T-helper 17 cell (primary cell): Measurements from ENCODE around the gene BET1. TPM values are rescaled to one million over a fixed set of nuclear protein-coding genes. Genes with fewer than 3 reads are reported as not detected.

ENCODE experiments used
- ATAC-seq: fragments of 150-1000 bp; cut with Tn5 transposase; 2 replicates; pipeline ENCODE4 v1.10.0; 2021; ENCODE audit warnings: mild to moderate bottlenecking, moderate library complexity
- DNase-seq, 3 donors: peaks; one replicate each; pipeline versions ENCODE4 v3.0.0 to v3.0.0-alpha.2; 2020 to 2021
- H3K9me3 ChIP-seq: one replicate; pipeline ENCODE4 v1.7.0; 2013; ENCODE audit warnings: low read length, mild to moderate bottlenecking; ENCODE audit not compliant: control insufficient read depth, poor library complexity, severe bottlenecking
- H3K27ac Mint-ChIP-seq: one replicate; pipeline ENCODE4 v1.8.0; 2022; ENCODE audit warnings: mild to moderate bottlenecking, moderate library complexity, mixed read lengths
- H3K27me3 Mint-ChIP-seq: one replicate; pipeline ENCODE4 v1.8.0; 2022; ENCODE audit warnings: mixed read lengths
- H3K36me3 Mint-ChIP-seq: one replicate; pipeline ENCODE4 v1.8.0; 2022; ENCODE audit warnings: low read depth, mixed read lengths
- H3K4me1 Mint-ChIP-seq: one replicate; pipeline ENCODE4 v1.8.0; 2022; ENCODE audit warnings: mild to moderate bottlenecking, mixed read lengths
- H3K4me3 Mint-ChIP-seq: one replicate; pipeline ENCODE4 v1.8.0; 2022; ENCODE audit warnings: mild to moderate bottlenecking, moderate library complexity, mixed read lengths
- total RNA-seq, 4 donors: library from RNA in 2 of 4; stranded (reverse) in 2 of 4; gene quantifications; one replicate each; pipeline ENCODE4 v1.2.3 and lab custom pipeline; 2022 to 2026

BET1 gene
- total RNA-seq, 2 donors from 2014 or later: 12.3 to 18.0 TPM

- no peak overlapping the region for H3K27ac Mint-ChIP-seq
- H3K9me3 ChIP-seq: no peaks in the 10 kb centered on the region
- no peak overlapping the region for H3K4me3 Mint-ChIP-seq
- ATAC-seq (no peak), DNase-seq (no peak)
- peaks cover 3% of the 10 kb centered on the region for H3K27me3 Mint-ChIP-seq
- H3K4me1 Mint-ChIP-seq: peaks cover 36% of the 10 kb centered on the region
- H3K36me3 Mint-ChIP-seq: peaks cover 8% of the 10 kb centered on the region
Measured at GRCh38 chr7:94001396-94001795, 2.8 kb downstream of the BET1 start.

- peaks cover 8% of the 10 kb centered on the region for H3K36me3 Mint-ChIP-seq
- no peak for DNase-seq
Measured at GRCh38 chr7:93997868-93998267, 6.3 kb downstream of the BET1 start.

GRCh38 chr7:93992421-93993110, 11.6 kb downstream of the BET1 start:
- Mint-ChIP-seq H3K36me3 (peaks cover 2% of the 10 kb centered on the region), H3K27me3 (no peaks in the 10 kb centered on the region), H3K4me1 (peaks cover 6% of the 10 kb centered on the region), H3K27ac (no peak overlapping the region), H3K4me3 (no peak overlapping the region)
- DNase-seq: no peak
- H3K9me3 ChIP-seq: no peaks in the 10 kb centered on the region
- no peak for ATAC-seq

More at GRCh38 chr7:93997868-93998267, 6.3 kb downstream of the BET1 start:
- peaks cover 22% of the 10 kb centered on the region for H3K4me1 Mint-ChIP-seq
- no peaks in the 10 kb centered on the region for H3K9me3 ChIP-seq
- H3K27me3 Mint-ChIP-seq: no peaks in the 10 kb centered on the region
- H3K27ac Mint-ChIP-seq: no peak overlapping the region
- no peak overlapping the region for H3K4me3 Mint-ChIP-seq
- no peak for ATAC-seq

- Mint-ChIP-seq H3K27ac (no peak overlapping the region), H3K4me1 (peaks cover 1% of the 10 kb centered on the region), H3K4me3 (no peak overlapping the region), H3K36me3 (peaks cover 5% of the 10 kb centered on the region), H3K27me3 (no peaks in the 10 kb centered on the region)
- ATAC-seq (no peak), DNase-seq (no peak)
- H3K9me3 ChIP-seq: no peaks in the 10 kb centered on the region
Measured at GRCh38 chr7:93987297-93987696, 16.9 kb downstream of the BET1 start.

- peaks cover 3% of the 10 kb centered on the region for H3K36me3 Mint-ChIP-seq
- no peak for ATAC-seq
- no peak overlapping the region for H3K4me3 Mint-ChIP-seq
- H3K4me1 Mint-ChIP-seq: no peaks in the 10 kb centered on the region
- DNase-seq: no peak
- no peaks in the 10 kb centered on the region for H3K9me3 ChIP-seq
- H3K27ac Mint-ChIP-seq: no peak overlapping the region
- H3K27me3 Mint-ChIP-seq: no peaks in the 10 kb centered on the region
Measured at GRCh38 chr7:93985101-93985500, 19.1 kb downstream of the BET1 start.

GRCh38 chr7:93984024-93984423, 20.1 kb downstream of the BET1 start:
- Mint-ChIP-seq H3K4me1 (no peaks in the 10 kb centered on the region), H3K27ac (no peak overlapping the region), H3K4me3 (no peak overlapping the region), H3K27me3 (no peaks in the 10 kb centered on the region), H3K36me3 (peaks cover 3% of the 10 kb centered on the region)
- DNase-seq (no peak), ATAC-seq (no peak)
- H3K9me3 ChIP-seq: no peaks in the 10 kb centered on the region

- no peaks in the 10 kb centered on the region for H3K9me3 ChIP-seq
- H3K27ac Mint-ChIP-seq: no peak overlapping the region
- H3K36me3 Mint-ChIP-seq: no peaks in the 10 kb centered on the region
- DNase-seq (no peak), ATAC-seq (no peak)
- no peaks in the 10 kb centered on the region for H3K27me3 Mint-ChIP-seq
- no peak overlapping the region for H3K4me3 Mint-ChIP-seq
- H3K4me1 Mint-ChIP-seq: no peaks in the 10 kb centered on the region
Measured at GRCh38 chr7:93981480-93981874, 22.7 kb downstream of the BET1 start.

- ATAC-seq (no peak), DNase-seq (no peak)
- H3K27me3 Mint-ChIP-seq: no peaks in the 10 kb centered on the region
- no peak overlapping the region for H3K4me3 Mint-ChIP-seq
- no peaks in the 10 kb centered on the region for H3K9me3 ChIP-seq
- no peaks in the 10 kb centered on the region for H3K36me3 Mint-ChIP-seq
- H3K4me1 Mint-ChIP-seq: no peaks in the 10 kb centered on the region
- H3K27ac Mint-ChIP-seq: no peak overlapping the region
Measured at GRCh38 chr7:93980744-93981479, 23.2 kb downstream of the BET1 start.

GRCh38 chr7:93977211-93977950, 26.8 kb downstream of the BET1 start:
- Mint-ChIP-seq H3K4me3 (no peak overlapping the region), H3K4me1 (no peaks in the 10 kb centered on the region), H3K36me3 (no peaks in the 10 kb centered on the region), H3K27ac (no peak overlapping the region), H3K27me3 (no peaks in the 10 kb centered on the region)
- no peaks in the 10 kb centered on the region for H3K9me3 ChIP-seq
- no peak for DNase-seq
- no peak for ATAC-seq

GRCh38 chr7:93973134-93973533, 31.0 kb downstream of the BET1 start:
- ATAC-seq (no peak), DNase-seq (no peak)
- no peaks in the 10 kb centered on the region for H3K36me3 Mint-ChIP-seq
- H3K4me3 Mint-ChIP-seq: no peak overlapping the region
- no peak overlapping the region for H3K27ac Mint-ChIP-seq
- no peaks in the 10 kb centered on the region for H3K27me3 Mint-ChIP-seq
- no peaks in the 10 kb centered on the region for H3K9me3 ChIP-seq
- no peaks in the 10 kb centered on the region for H3K4me1 Mint-ChIP-seq

GRCh38 chr7:93972029-93972725, 32.0 kb downstream of the BET1 start:
- Mint-ChIP-seq H3K4me1 (no peaks in the 10 kb centered on the region), H3K27ac (no peak overlapping the region), H3K27me3 (no peaks in the 10 kb centered on the region), H3K4me3 (no peak overlapping the region), H3K36me3 (peaks cover 2% of the 10 kb centered on the region)
- no peaks in the 10 kb centered on the region for H3K9me3 ChIP-seq
- DNase-seq (no peak), ATAC-seq (no peak)

- no peak overlapping the region for H3K27ac Mint-ChIP-seq
- H3K9me3 ChIP-seq: no peaks in the 10 kb centered on the region
- no peaks in the 10 kb centered on the region for H3K4me1 Mint-ChIP-seq
- no peak overlapping the region for H3K4me3 Mint-ChIP-seq
- H3K36me3 Mint-ChIP-seq: peaks cover 2% of the 10 kb centered on the region
- ATAC-seq (no peak), DNase-seq (no peak)
- no peaks in the 10 kb centered on the region for H3K27me3 Mint-ChIP-seq
Measured at GRCh38 chr7:93968911-93969620, 35.1 kb downstream of the BET1 start.
